Gastrocnemius medialis (tissue), 4 donors: ENCODE data around the gene ATOSA.

Experiments used
- POLR2A ChIP-seq, 2 donors: fragments of 450-650 bp; IDR thresholded peaks; one replicate each; pipeline ENCODE4 v1.6.1; 2017; ENCODE audit warnings: antibody characterized with exemption in 2 of 2, mild to moderate bottlenecking in 2 of 2, moderate library complexity in 2 of 2
- TF ChIP-seq, protein P1 (sequence below), 5 experiments: fragments of 450-650 bp in 3 of 5; fragments of 200-600 bp in 2 of 5; sonication (generic) in 2 of 5; IDR thresholded peaks in 4 of 5; conservative IDR thresholded peaks in 1 of 5; 1 replicate in 4 of 5; 2 replicates in 1 of 5; pipeline ENCODE4 v1.5.1; 2016 to 2019; ENCODE audit warnings: antibody characterized with exemption in 5 of 5, mild to moderate bottlenecking in 3 of 5, moderate library complexity in 3 of 5

DNA sequence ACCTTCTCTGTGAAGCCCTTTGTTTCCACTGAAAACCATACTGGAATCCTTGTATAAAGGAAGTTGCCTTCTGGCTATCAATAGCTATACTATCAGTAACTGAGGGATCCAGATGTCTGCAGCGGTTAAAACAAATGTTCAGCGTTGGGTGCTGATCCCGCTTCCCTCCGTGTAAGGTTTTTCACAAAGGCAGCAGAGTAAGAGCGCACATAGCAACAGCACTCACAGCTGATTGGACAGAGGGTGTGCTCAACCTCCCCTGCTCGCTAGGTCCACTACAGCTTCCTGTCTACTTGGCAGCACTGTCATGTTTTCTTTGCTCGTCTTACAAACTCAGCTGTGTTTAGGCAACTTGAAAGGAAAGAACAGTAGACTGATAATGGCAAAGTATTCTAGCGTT lies 27.3 kb downstream of the ATOSA start:
- TF ChIP-seq, protein P1, sequence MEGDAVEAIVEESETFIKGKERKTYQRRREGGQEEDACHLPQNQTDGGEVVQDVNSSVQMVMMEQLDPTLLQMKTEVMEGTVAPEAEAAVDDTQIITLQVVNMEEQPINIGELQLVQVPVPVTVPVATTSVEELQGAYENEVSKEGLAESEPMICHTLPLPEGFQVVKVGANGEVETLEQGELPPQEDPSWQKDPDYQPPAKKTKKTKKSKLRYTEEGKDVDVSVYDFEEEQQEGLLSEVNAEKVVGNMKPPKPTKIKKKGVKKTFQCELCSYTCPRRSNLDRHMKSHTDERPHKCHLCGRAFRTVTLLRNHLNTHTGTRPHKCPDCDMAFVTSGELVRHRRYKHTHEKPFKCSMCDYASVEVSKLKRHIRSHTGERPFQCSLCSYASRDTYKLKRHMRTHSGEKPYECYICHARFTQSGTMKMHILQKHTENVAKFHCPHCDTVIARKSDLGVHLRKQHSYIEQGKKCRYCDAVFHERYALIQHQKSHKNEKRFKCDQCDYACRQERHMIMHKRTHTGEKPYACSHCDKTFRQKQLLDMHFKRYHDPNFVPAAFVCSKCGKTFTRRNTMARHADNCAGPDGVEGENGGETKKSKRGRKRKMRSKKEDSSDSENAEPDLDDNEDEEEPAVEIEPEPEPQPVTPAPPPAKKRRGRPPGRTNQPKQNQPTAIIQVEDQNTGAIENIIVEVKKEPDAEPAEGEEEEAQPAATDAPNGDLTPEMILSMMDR (IDR thresholded peaks at IDR 0.05 in 4 of 5, conservative IDR thresholded peaks at IDR 0.05 in 1 of 5) = no peak
- TF ChIP-seq POLR2A (IDR thresholded peaks at IDR 0.05) = no peak
